Endothelial cell of umbilical vein (primary cell): ENCODE data around the gene RECK. TPM values are rescaled to one million over a fixed set of nuclear protein-coding genes. Genes with fewer than 3 reads are reported as not detected.

ENCODE experiments used
- BruUV-seq: library from RNA; stranded (reverse); fragments of 400-500 nt; replicated peaks from 2 replicates; lab custom pipeline; 2021; lab: Mats Ljungman, UMichigan
- CTCF ChIA-PET: fragments of 300-600, 350-600 bp; sonication (Branson Sonifier 250); formaldehyde crosslinking; loops from one replicate; lab custom pipeline; 2021; ENCODE audit warnings: antibody characterized with exemption, inconsistent platforms; lab: Charles Lee
- POLR2A ChIA-PET: fragments of 300-600, 350-600 bp; sonication (Branson Sonifier 250); formaldehyde crosslinking; loops from one replicate; lab custom pipeline; 2021; ENCODE audit warnings: antibody characterized with exemption, inconsistent platforms; lab: Charles Lee
- DNase-seq: peaks from one replicate; pipeline ENCODE4 v3.0.0-alpha.2; 2011; ENCODE audit warnings: low read depth, low spot score
- FAIRE-seq: peaks from 2 replicates; lab custom pipeline; 2011; peaks lifted over from hg19 to GRCh38; lab: Jason Lieb, UNC
- H2AFZ ChIP-seq: 2 replicates; pipeline ENCODE4 v1.6.0; 2012; ENCODE audit warnings: low read depth, low read length, control low read depth, inconsistent platforms
- H3K27ac ChIP-seq: 2 replicates; pipeline ENCODE4 v1.5.1; 2011; ENCODE audit warnings: low read depth, mild to moderate bottlenecking, control low read depth, low read length, moderate library complexity; ENCODE audit not compliant: insufficient read depth
- H3K27me3 ChIP-seq, 2 experiments: 2 replicates each; pipeline versions ENCODE4 v1.6.0 to v1.6.1; 2011; ENCODE audit warnings: low read length in 2 of 2, mixed read lengths in 1 of 2; ENCODE audit not compliant: control insufficient read depth in 2 of 2, insufficient read depth in 2 of 2
- H3K36me3 ChIP-seq, 2 experiments: 2 replicates in 1 of 2; 3 replicates in 1 of 2; pipeline ENCODE4 v1.5.1; 2011; ENCODE audit warnings: low read length in 2 of 2, mild to moderate bottlenecking in 1 of 2, moderate library complexity in 1 of 2; ENCODE audit not compliant: control insufficient read depth in 2 of 2, insufficient read depth in 2 of 2; ENCODE audit errors: extremely low read depth in 1 of 2
- H3K4me1 ChIP-seq: 3 replicates; pipeline ENCODE4 v1.5.1; 2011; ENCODE audit warnings: mild to moderate bottlenecking, low read length; ENCODE audit not compliant: control insufficient read depth, insufficient read depth; ENCODE audit errors: extremely low read depth
- H3K4me2 ChIP-seq: 2 replicates; pipeline ENCODE4 v1.6.1; 2011; ENCODE audit warnings: low read length, control low read depth, mixed read lengths; ENCODE audit not compliant: insufficient read depth
- H3K4me3 ChIP-seq, 3 experiments: fragments of 200-600 bp in 1 of 3; sonication (generic), shearing (Covaris generic) in 1 of 3; replicated peaks in 1 of 3; 2 replicates each; pipeline ENCODE4 v1.5.1; 2011 to 2016; ENCODE audit warnings: control low read depth in 3 of 3, low read length in 3 of 3, mild to moderate bottlenecking in 2 of 3, inconsistent platforms in 1 of 3, low read depth in 1 of 3, moderate library complexity in 1 of 3; ENCODE audit not compliant: insufficient read depth in 1 of 3
- H3K79me2 ChIP-seq: 2 replicates; pipeline ENCODE4 v1.6.0; 2012; ENCODE audit warnings: low read length, inconsistent platforms; ENCODE audit not compliant: control insufficient read depth, insufficient read depth
- H3K9ac ChIP-seq: replicated peaks from 2 replicates; pipeline ENCODE3; 2011; ENCODE audit warnings: low read length, control low read depth; ENCODE audit not compliant: insufficient read depth; ENCODE audit errors: extremely low read depth
- H3K9me1 ChIP-seq: replicated peaks from 3 replicates; pipeline ENCODE4 v1.6.0; 2011; ENCODE audit warnings: mild to moderate bottlenecking, low read length; ENCODE audit not compliant: control insufficient read depth, insufficient read depth; ENCODE audit errors: extremely low read depth
- H3K9me3 ChIP-seq: replicated peaks from 2 replicates; pipeline ENCODE4 v1.5.1; 2012; ENCODE audit warnings: low read length, inconsistent platforms; ENCODE audit not compliant: control insufficient read depth, insufficient read depth
- H4K20me1 ChIP-seq: replicated peaks from 2 replicates; pipeline ENCODE3; 2011; ENCODE audit warnings: mild to moderate bottlenecking, low read length; ENCODE audit not compliant: control insufficient read depth, insufficient read depth; ENCODE audit errors: extremely low read depth
- CTCF ChIP-seq, 2 donors: IDR thresholded peaks; 1 replicate in 1 of 2; 2 replicates in 1 of 2; pipeline ENCODE4 v1.5.1; 2011; ENCODE audit warnings: low read length in 2 of 2, mild to moderate bottlenecking in 2 of 2, moderate library complexity in 2 of 2, control low read depth in 1 of 2, inconsistent platforms in 1 of 2, low read depth in 1 of 2; ENCODE audit not compliant: insufficient read depth in 1 of 2; ENCODE audit errors: extremely low read depth in 1 of 2
- EZH2 ChIP-seq: IDR thresholded peaks from 2 replicates; pipeline ENCODE4 v1.6.1; 2012; ENCODE audit warnings: borderline replicate concordance, low read depth, mild to moderate bottlenecking, moderate library complexity, low read length, inconsistent platforms; ENCODE audit not compliant: severe bottlenecking
- FOS ChIP-seq: IDR thresholded peaks from 2 replicates; pipeline ENCODE4 v1.6.1; 2011; ENCODE audit warnings: mild to moderate bottlenecking, low read length, moderate library complexity, borderline replicate concordance; ENCODE audit not compliant: insufficient read depth
- GATA2 ChIP-seq: IDR thresholded peaks from 2 replicates; pipeline ENCODE4 v1.7.0; 2011; ENCODE audit warnings: low read depth, mild to moderate bottlenecking, moderate library complexity, mixed read lengths, low read length; ENCODE audit not compliant: insufficient read length, insufficient read depth
- JUN ChIP-seq: IDR thresholded peaks from 2 replicates; pipeline ENCODE4 v1.6.1; 2011; ENCODE audit warnings: borderline replicate concordance, low read depth; ENCODE audit not compliant: insufficient read length, insufficient read depth
- MYC ChIP-seq: IDR thresholded peaks from one replicate; pipeline ENCODE4 v1.6.1; 2011; ENCODE audit warnings: mild to moderate bottlenecking, low read depth, low read length
- POLR2A ChIP-seq: IDR thresholded peaks from 2 replicates; pipeline ENCODE4 v1.6.1; 2012; ENCODE audit warnings: low read depth, mild to moderate bottlenecking, control low read depth, low read length
- POLR2AphosphoS5 ChIP-seq: IDR thresholded peaks from 2 replicates; pipeline ENCODE4 v1.6.1; 2012; ENCODE audit warnings: low read depth, mild to moderate bottlenecking, control low read depth, low read length, moderate library complexity; ENCODE audit not compliant: insufficient read depth
- dilution Hi-C: fragments of 300-500 bp; cut with MboI; formaldehyde crosslinking; loops from one replicate; pipeline ENCODE4 v1.15.0; 2019; ENCODE audit warnings: low sequenced_read_pairs; ENCODE audit not compliant: extremely low pct_ligation_motif_present
- intact Hi-C: fragments of 100-400 bp; cut with micrococcal nuclease; formaldehyde crosslinking; loops from one replicate; pipeline ENCODE4 v1.10.0; 2022
- polyA plus RNA-seq, 4 experiments: library from polyadenylated mRNA; depleted of rRNA in 3 of 4; stranded (reverse) in 3 of 4; unstranded in 1 of 4; fragments of >200 nt; gene quantifications; 2 replicates each; pipeline versions ENCODE4 v1.2.1 to v1.2.3, GENCODE V29; 2011 to 2012; ENCODE audit warnings: missing spikeins in 1 of 4
- total RNA-seq: library from RNA; stranded (reverse); gene quantifications from 2 replicates; pipeline ENCODE4 v1.2.3, GENCODE V29; 2021
- TF ChIP-seq, protein P1 (sequence below): IDR thresholded peaks from 2 replicates; pipeline ENCODE4 v1.6.1; 2011; ENCODE audit not compliant: insufficient read depth, insufficient read length

RECK gene
- total and polyA plus RNA-seq, 2 donors (not counting 3 experiments of a cell fraction or from before 2014, with no cell fraction given), result 12.0 to 14.1 TPM

DNA sequence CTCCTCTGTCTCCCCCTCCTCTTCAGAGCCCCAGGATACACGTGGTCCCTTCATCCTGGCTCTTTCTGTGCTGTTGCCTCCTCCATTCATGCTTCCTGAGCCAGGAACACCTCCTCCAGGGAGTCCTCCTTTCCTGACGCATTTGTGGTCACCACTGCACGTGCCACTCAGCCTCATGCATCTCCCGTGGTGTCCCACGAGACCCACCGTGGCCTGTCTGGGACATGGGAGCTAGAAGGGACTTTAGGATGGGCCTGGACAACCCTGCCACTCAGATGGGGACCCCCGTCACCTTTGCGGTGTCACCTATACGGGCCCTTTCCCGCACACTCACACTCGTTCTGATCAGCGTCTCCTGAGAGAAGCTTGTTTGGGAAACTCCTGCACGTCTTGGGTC is 106.5 kb downstream of the RECK start:
- Histone ChIP-seq H3K9me1 (no peaks in the 10 kb centered on the region), H3K4me3 (no peak overlapping the region), H3K9me3 (no peaks in the 10 kb centered on the region), H3K4me1 (peaks cover 2% of the 10 kb centered on the region), H3K27ac (no peak overlapping the region), H3K9ac (no peak overlapping the region), H3K79me2 (no peaks in the 10 kb centered on the region), H3K4me2 (no peak overlapping the region), H3K36me3 (no peaks in the 10 kb centered on the region), H3K27me3 (no peaks in the 10 kb centered on the region), H2AFZ (no peak overlapping the region), H4K20me1 (no peaks in the 10 kb centered on the region)
- TF ChIP-seq JUN (no peak), MYC (no peak), POLR2AphosphoS5 (no peak), CTCF (IDR thresholded peaks at IDR 0.05; ENCODE audit: extremely low read depth in 1 of 2, insufficient read depth in 1 of 2, low read depth in 1 of 2, low read length in 2 of 2) (no peak), POLR2A (no peak), EZH2 (no peak), GATA2 (no peak), FOS (no peak)
- TF ChIP-seq, protein P1, sequence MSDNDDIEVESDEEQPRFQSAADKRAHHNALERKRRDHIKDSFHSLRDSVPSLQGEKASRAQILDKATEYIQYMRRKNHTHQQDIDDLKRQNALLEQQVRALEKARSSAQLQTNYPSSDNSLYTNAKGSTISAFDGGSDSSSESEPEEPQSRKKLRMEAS, result no peak
- no TSS peak for BruUV-seq
- no peak for FAIRE-seq
- dilution Hi-C loops (no loop called here), intact Hi-C loops (no loop called here)
- CTCF ChIA-PET, result interaction anchor here (8.0 kb wide), 1 partner anchor 22 kb away, joined by 76 read pairs; no protein-coding TSS in a partner anchor
- POLR2A ChIA-PET, result no interaction called here
- no peak for DNase-seq
